Measurements from ENCODE around the gene BBS9. TPM values are rescaled to one million over a fixed set of nuclear protein-coding genes. Genes with fewer than 3 reads are reported as not detected.

Gene BBS9
- total RNA-seq, 4 donors from 2014 or later, result 11.3 to 28.5 (median 20.7) TPM

DNA sequence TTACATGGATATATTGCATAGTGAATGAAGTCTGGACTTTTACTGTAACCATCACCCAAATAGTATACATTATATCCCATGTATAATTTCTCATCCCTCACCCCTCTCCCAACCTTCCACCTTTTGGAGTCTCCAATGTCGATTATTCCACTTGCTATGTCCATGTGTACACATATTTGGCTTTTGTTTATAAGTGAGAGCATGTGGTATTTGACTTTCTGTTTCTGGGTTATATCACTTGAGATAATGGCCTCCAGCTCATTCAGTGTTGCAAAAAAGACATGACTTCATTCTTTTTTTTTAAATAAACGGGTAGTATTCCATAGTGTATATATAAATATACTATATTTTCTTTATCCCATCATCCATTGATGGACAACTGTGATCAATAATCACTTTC, 487.4 kb downstream of the BBS9 start:
- ATAC-seq (ENCODE audit: low FRiP score) (no peak), DNase-seq (ENCODE audit: low spot score) (no peak)
- TF ChIP-seq, protein P1, sequence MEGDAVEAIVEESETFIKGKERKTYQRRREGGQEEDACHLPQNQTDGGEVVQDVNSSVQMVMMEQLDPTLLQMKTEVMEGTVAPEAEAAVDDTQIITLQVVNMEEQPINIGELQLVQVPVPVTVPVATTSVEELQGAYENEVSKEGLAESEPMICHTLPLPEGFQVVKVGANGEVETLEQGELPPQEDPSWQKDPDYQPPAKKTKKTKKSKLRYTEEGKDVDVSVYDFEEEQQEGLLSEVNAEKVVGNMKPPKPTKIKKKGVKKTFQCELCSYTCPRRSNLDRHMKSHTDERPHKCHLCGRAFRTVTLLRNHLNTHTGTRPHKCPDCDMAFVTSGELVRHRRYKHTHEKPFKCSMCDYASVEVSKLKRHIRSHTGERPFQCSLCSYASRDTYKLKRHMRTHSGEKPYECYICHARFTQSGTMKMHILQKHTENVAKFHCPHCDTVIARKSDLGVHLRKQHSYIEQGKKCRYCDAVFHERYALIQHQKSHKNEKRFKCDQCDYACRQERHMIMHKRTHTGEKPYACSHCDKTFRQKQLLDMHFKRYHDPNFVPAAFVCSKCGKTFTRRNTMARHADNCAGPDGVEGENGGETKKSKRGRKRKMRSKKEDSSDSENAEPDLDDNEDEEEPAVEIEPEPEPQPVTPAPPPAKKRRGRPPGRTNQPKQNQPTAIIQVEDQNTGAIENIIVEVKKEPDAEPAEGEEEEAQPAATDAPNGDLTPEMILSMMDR (IDR thresholded peaks at IDR 0.05), result no peak

DNA sequence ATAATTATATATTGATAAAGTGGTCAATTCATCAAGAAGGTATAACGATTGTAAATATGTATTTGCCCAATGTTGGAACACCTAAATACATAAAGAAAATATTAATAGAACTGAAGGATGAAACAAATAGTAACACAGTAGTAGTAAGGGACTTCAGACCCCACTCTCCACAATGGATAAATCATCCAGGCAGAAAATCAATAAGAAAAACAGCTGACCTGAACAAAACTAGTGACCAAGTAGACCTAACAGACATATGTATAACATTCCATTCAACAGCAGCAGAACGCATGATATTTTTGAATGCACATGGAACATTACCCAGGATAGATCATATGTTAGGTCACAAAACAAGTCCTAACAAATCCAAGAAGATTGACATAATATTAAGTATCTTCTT, 489.9 kb downstream of the BBS9 start:
- ATAC-seq (ENCODE audit: low FRiP score) (no peak), DNase-seq (ENCODE audit: low spot score) (no peak)
- TF ChIP-seq, protein P1 (IDR thresholded peaks at IDR 0.05), result no peak

DNA sequence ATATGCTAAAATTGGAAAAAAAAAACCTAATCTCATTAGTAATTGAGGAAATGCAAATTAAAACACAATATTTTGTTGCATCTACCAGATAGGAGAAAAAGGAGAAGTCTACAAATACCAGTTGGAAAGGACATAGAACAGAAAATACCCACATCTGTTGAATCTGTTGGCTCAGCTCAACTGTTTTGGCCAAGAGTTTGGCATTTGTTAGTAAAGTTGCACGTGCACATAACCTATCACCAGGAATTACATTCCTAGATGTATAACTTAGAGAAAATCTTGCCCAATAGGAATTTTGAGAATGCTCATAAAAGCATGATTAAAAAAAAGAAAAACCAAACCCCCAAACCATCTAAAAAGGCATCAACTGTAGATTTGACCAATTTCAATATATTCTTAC, 493.9 kb downstream of the BBS9 start:
- TF ChIP-seq, protein P1 (IDR thresholded peaks at IDR 0.05), result no peak
- no peak for DNase-seq (ENCODE audit: low spot score)
- no peak for ATAC-seq (ENCODE audit: low FRiP score)

DNA sequence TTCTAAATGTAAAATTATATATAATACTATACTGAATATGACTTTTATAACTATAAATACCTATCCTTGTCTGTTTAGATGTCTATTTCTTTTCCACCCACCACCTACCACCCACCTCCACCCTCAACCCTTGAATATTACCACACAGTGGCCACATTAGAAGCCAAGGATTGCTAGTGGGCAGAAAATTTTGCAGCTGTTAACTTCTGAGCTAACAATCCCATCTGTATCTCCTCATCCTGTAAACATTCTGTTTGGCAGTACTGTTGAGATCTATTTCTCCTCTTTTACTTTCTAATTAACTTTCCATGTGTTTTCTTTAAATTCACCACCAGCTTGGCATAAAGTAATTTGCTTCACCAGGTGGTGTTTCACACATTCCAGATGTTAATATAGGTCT, 494.9 kb downstream of the BBS9 start:
- ATAC-seq (ENCODE audit: low FRiP score) (no peak), DNase-seq (ENCODE audit: low spot score) (no peak)
- TF ChIP-seq, protein P1 (IDR thresholded peaks at IDR 0.05), result no peak

DNA sequence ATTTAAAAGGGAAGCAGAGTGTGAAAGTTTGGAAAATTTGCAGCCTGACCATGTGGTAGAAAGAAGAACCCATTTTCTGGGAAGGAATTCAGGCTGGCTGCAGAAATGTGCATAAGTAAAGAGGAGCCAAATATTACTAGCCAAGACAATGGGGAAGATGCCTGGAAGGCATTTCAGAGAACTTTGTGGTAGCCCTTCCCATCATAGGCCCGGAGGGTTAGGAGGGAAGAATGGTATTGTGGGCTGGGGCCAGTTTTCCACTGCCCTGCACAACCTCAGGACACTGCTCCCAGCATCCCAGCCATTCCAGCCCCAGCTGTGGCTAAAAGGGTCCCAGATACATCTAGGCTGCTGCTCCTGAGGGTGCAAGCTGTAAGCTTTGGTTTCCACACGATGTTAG, 497.5 kb downstream of the BBS9 start:
- TF ChIP-seq, protein P1 (IDR thresholded peaks at IDR 0.05), result no peak
- ATAC-seq (ENCODE audit: low FRiP score) (no peak), DNase-seq (ENCODE audit: low spot score) (no peak)

DNA sequence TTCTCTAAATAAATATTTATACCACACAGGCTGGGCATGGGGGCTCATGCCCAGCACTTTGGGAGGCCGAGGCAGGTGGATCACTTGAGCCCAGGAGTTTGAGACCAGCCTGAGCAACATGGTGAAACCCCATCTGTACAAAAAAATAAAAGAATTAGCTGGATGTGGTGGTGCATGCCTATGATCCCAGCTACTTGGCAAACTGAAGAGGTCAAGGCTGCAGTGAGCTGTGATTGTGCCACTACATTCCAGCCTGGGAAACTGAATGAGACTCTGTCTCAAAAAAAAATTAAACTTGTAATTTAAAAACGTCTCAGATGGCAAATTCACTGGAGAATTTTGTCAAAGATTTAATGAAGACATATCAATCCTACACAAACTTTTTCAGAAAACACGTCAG, 498.4 kb downstream of the BBS9 start:
- ATAC-seq (ENCODE audit: low FRiP score) (no peak), DNase-seq (ENCODE audit: low spot score) (no peak)
- TF ChIP-seq, protein P1 (IDR thresholded peaks at IDR 0.05), result no peak

DNA sequence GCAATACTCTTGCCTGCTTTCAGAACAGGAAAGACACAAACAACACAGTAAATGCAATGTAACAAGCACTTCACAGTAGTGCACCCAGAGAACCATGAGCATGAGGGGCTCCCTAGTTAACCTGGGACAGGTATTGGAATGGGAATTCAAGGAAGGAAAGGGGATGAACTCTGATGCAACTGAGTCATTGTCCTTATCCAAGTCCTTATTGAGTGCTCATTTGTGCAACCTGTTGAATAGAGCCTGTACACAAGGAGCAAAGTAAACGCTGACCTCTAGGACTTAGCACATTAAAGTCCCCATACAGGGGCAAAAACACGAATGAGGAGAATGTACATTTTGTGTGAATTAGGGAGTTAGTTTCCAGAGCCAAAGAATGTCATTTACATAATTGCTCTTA, 499.5 kb downstream of the BBS9 start:
- ATAC-seq (ENCODE audit: low FRiP score), result no peak
- TF ChIP-seq, protein P1 (IDR thresholded peaks at IDR 0.05), result no peak
- no peak for DNase-seq (ENCODE audit: low spot score)
